ENCODE results near the gene PRAMEF9.
"Not testable (repeated sequence)": the region's sequence is repeated elsewhere in the genome, so short reads cannot be mapped to it uniquely, and the experiment has no call there.

Gene PRAMEF9

GRCh38 chr1:13171548-13171947, at the start of gene PRAMEF9:
Gene PRAMEF9 (plus strand): TSS chr1:13171848. CDS start chr1:13175281, 3,433 bp downstream.
- not testable (repeated sequence) for DNase-seq

GRCh38 chr1:13155909-13156308, 15.7 kb upstream of the PRAMEF9 start, which contains the start of gene PRAMEF26:
Gene PRAMEF26 (minus strand): TSS chr1:13156009. CDS start chr1:13153095, 2,914 bp downstream.
- DNase-seq = not testable (repeated sequence)

- not testable (repeated sequence) for DNase-seq
Measured at GRCh38 chr1:13165531-13165930, 6.1 kb upstream of the PRAMEF9 start, which contains the start of gene HNRNPCL4. Gene HNRNPCL4 (minus strand): TSS chr1:13165631. CDS start chr1:13165467, 164 bp downstream.

GRCh38 chr1:13201309-13201708, 29.7 kb downstream of the PRAMEF9 start, which contains the start of gene PRAMEF13:
Gene PRAMEF13 (minus strand): TSS chr1:13201409. CDS start chr1:13199589, 1,820 bp downstream.
- DNase-seq = not testable (repeated sequence)

- not testable (repeated sequence) for DNase-seq
Measured at GRCh38 chr1:13208712-13209111, 37.1 kb downstream of the PRAMEF9 start.

- not testable (repeated sequence) for DNase-seq
Measured at GRCh38 chr1:13216619-13217018, 45.0 kb downstream of the PRAMEF9 start.

GRCh38 chr1:13219203-13219602, 47.6 kb downstream of the PRAMEF9 start:
- not testable (repeated sequence) for DNase-seq

GRCh38 chr1:13222788-13223187, 51.1 kb downstream of the PRAMEF9 start:
- not testable (repeated sequence) for DNase-seq

GRCh38 chr1:13224480-13225060, 52.9 kb downstream of the PRAMEF9 start:
- no peak for DNase-seq

- DNase-seq = not testable (repeated sequence)
Measured at GRCh38 chr1:13225675-13226204, 54.1 kb downstream of the PRAMEF9 start, which contains the start of gene PRAMEF18. Gene PRAMEF18 (minus strand): TSS chr1:13226154. CDS start chr1:13226106, 48 bp downstream.

- DNase-seq = not testable (repeated sequence)
Measured at GRCh38 chr1:13227271-13228055, 55.8 kb downstream of the PRAMEF9 start.

- DNase-seq = no peak
Measured at GRCh38 chr1:13228343-13228781, 56.7 kb downstream of the PRAMEF9 start.

Data from NCI-H510A (cell line).